Stimulated activated CD8-positive, alpha-beta memory T cell treated with anti-CD3 and anti-CD28 coated beads, Interleukin-2, amount 100 ng/mL, for 1 hour (primary cell): ENCODE results near the gene AMIGO1.

ENCODE experiments used
- DNase-seq, 2 donors: peaks; one replicate each; pipeline ENCODE4 v3.0.0-alpha.2; 2020; ENCODE audit warnings: low read depth in 2 of 2

Gene AMIGO1, protein sequence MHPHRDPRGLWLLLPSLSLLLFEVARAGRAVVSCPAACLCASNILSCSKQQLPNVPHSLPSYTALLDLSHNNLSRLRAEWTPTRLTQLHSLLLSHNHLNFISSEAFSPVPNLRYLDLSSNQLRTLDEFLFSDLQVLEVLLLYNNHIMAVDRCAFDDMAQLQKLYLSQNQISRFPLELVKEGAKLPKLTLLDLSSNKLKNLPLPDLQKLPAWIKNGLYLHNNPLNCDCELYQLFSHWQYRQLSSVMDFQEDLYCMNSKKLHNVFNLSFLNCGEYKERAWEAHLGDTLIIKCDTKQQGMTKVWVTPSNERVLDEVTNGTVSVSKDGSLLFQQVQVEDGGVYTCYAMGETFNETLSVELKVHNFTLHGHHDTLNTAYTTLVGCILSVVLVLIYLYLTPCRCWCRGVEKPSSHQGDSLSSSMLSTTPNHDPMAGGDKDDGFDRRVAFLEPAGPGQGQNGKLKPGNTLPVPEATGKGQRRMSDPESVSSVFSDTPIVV

GRCh38 chr1:109509176-109510134, at the start of gene AMIGO1:
AMIGO1 (minus strand) TSS chr1:109509727; CDS start chr1:109508912, 815 bp downstream.
- peak; percentile 28 to 39 for DNase-seq

GRCh38 chr1:109557520-109557919, 48.0 kb upstream of the AMIGO1 start:
- no peak for DNase-seq

GRCh38 chr1:109556563-109556962, 47.0 kb upstream of the AMIGO1 start:
- DNase-seq, result no peak

GRCh38 chr1:109548321-109549267, 39.1 kb upstream of the AMIGO1 start, which contains the start of gene GNAI3:
GNAI3 (plus strand) TSS chr1:109548615; CDS start chr1:109548721, 106 bp downstream.
- DNase-seq, result peak; percentile 89 to 92

GRCh38 chr1:109547463-109548320, 38.2 kb upstream of the AMIGO1 start:
- no peak for DNase-seq

- peak; percentile 71 to 83 for DNase-seq
Observed at GRCh38 chr1:109546311-109547109, 37.0 kb upstream of the AMIGO1 start.

DNA sequence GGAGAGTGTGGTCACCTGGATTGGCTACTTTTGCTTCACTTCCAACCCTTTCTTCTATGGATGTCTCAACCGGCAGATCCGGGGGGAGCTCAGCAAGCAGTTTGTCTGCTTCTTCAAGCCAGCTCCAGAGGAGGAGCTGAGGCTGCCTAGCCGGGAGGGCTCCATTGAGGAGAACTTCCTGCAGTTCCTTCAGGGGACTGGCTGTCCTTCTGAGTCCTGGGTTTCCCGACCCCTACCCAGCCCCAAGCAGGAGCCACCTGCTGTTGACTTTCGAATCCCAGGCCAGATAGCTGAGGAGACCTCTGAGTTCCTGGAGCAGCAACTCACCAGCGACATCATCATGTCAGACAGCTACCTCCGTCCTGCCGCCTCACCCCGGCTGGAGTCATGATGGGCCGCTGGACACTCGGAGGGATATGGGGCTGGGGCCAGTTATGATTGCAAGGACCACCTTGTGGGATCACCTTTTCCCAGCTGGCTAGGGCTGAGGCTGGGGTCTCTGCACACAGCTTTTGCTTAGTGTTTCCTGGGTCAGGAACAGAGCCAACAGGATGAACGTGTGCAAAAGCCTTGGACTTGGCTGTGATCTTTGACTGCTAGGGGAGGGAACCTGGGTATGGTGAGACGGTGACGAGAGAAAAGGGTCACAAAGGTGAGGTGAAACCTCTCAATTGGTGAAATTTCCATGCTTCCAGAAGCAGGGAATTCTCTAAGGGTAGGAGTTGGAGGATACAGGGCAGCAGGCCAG, 34.6 kb upstream of the AMIGO1 start:
- no peak for DNase-seq

DNA sequence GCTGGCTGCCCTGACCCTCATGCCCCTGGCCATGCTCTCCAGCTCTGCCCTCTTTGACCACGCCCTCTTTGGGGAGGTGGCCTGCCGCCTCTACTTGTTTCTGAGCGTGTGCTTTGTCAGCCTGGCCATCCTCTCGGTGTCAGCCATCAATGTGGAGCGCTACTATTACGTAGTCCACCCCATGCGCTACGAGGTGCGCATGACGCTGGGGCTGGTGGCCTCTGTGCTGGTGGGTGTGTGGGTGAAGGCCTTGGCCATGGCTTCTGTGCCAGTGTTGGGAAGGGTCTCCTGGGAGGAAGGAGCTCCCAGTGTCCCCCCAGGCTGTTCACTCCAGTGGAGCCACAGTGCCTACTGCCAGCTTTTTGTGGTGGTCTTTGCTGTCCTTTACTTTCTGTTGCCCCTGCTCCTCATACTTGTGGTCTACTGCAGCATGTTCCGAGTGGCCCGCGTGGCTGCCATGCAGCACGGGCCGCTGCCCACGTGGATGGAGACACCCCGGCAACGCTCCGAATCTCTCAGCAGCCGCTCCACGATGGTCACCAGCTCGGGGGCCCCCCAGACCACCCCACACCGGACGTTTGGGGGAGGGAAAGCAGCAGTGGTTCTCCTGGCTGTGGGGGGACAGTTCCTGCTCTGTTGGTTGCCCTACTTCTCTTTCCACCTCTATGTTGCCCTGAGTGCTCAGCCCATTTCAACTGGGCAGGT, 33.9 kb upstream of the AMIGO1 start:
- no peak for DNase-seq

DNA sequence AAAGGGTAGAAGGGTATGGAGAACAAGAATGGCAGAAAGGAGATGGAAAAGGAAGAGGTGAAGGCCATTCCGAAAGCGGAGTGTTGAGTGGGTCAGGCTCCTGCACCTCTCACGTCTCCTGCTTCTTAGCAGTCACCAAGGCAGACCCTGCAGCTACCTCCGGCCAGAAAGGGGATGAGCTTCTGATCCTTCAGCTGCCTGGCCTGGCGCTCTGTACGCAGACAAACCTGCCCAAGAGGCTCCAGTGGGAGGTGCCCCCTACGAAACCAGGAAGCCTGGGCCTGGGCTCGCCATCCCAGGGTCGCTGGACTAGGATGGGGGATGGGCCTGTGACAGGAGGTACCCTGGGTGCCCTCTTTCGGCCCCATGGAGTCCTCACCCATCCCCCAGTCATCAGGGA, 33.1 kb upstream of the AMIGO1 start:
- no peak for DNase-seq

DNA sequence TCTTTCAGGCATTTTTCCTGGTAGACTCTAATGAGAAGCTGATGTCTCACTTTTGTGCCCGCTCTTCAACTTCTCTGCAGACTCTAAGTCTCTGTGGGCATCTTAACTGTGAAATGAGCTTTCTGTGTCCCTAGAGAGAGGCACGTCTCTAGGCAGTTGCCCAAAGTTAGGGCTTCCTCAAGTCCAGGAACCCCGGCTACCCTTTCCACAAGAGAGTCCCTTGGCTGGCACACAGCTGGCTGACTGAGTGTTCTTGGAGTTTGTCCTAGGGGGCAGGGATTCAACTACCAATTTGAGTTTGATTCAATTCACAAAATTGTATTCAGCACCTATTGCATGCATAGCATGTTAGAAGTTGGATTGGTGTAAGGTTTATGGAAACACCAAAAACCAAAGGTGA, 31.6 kb upstream of the AMIGO1 start:
- DNase-seq, result no peak

GRCh38 chr1:109539676-109540075, 30.1 kb upstream of the AMIGO1 start, which contains the start of gene GPR61:
GPR61 (plus strand) TSS chr1:109539872; CDS start chr1:109543023, 3,151 bp downstream.
- DNase-seq, result no peak

- no peak for DNase-seq
Observed at GRCh38 chr1:109538827-109539555, 29.5 kb upstream of the AMIGO1 start.

GRCh38 chr1:109537450-109538178, 28.1 kb upstream of the AMIGO1 start:
- no peak for DNase-seq

DNA sequence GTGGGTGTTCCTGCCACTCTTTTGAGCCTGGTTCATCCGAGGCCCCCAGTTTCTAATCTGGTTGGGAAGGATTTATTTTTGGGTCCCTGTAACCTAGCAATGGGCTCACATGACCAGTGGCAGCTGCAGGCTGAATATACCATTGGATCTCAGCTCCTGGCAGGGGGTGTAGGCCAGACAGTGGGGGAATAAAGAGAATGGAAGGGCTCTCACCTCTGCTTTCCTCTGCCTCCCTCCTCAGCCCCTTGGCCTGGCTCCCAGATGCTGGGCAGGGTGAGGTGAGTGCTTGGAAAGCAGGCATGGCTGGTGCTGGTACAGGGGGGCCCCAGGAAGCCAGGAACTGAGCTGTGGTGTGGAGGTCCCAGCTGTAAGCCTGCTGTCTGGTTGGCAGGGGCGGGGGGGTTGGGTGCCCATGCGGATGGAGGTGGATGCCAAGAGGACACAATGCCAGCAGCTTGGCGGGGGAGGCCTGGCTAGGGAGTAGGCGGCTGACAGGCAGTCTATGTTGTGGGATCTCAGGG, 26.5 kb upstream of the AMIGO1 start:
- DNase-seq, result no peak

DNA sequence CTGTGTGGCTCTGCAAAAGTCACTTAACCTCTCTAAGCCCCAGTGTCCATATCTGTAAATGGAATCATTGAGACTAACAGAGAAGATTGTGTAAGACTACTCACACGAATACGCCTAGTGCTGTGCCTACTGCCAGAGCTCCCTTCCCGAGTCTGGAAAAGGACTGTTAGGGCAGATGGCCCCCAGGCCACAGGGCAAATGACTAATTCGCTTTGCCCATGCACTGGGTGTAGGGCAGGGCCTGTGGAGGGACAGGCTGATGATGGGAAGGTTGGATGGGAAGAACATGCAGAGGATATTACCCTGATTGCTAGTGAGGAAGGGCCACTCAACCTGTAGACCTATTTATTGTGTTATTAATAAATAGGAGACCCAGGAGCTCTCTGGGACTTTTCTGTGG, 26.0 kb upstream of the AMIGO1 start:
- DNase-seq, result no peak

DNA sequence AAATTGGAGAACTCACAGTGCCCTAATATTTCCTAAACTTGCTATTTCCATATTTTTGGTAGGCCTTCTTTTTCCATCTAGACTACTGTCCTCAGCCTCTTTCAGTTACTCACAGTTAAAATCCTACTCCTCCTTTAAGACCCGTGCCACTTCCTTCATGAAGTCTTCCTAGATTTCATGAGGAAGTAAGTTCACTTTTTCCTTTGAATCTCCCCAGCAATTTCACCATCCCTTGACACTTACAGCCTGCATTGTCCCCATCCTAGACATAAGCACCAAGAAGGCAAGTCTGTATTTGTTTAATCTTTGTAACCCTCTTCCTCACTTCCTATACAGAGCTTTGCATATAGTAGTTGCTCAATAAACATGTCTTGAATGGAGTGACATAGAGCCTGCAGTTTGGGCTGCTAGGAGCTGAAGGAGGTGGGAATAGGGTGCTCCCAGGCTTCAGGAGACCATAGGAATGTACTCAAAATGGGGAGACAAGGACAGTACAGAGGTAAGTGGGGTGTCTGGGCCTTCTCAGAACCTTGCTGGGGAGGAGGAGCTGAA, 24.9 kb upstream of the AMIGO1 start:
- DNase-seq, result no peak
